ENCODE measurements around the gene TPRX1. TPM values are rescaled to one million over a fixed set of nuclear protein-coding genes. Genes with fewer than 3 reads are reported as not detected.

TPRX1 gene
- total and polyA plus RNA-seq, 8 donors, result not detected

GRCh38 chr19:47762615-47763308 is 41.6 kb downstream of the TPRX1 start:
- Histone ChIP-seq H3K4me3 (no peak overlapping the region), H3K4me1 (no peaks in the 10 kb centered on the region), H3K36me3 (peaks cover 0 to 29% of the 10 kb centered on the region in 2 donors), H3K9me3 (no peaks in the 10 kb centered on the region), H3K27me3 (no peaks in the 10 kb centered on the region), H3K27ac (no peak overlapping the region)
- TF ChIP-seq, protein P1, sequence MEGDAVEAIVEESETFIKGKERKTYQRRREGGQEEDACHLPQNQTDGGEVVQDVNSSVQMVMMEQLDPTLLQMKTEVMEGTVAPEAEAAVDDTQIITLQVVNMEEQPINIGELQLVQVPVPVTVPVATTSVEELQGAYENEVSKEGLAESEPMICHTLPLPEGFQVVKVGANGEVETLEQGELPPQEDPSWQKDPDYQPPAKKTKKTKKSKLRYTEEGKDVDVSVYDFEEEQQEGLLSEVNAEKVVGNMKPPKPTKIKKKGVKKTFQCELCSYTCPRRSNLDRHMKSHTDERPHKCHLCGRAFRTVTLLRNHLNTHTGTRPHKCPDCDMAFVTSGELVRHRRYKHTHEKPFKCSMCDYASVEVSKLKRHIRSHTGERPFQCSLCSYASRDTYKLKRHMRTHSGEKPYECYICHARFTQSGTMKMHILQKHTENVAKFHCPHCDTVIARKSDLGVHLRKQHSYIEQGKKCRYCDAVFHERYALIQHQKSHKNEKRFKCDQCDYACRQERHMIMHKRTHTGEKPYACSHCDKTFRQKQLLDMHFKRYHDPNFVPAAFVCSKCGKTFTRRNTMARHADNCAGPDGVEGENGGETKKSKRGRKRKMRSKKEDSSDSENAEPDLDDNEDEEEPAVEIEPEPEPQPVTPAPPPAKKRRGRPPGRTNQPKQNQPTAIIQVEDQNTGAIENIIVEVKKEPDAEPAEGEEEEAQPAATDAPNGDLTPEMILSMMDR (IDR thresholded peaks at IDR 0.05), result no peak
- DNase-seq (peak in 1 of 4 donors; percentile 36), ATAC-seq (no peak)
- intact Hi-C loops (cut with DNase I), result no loop called here

GRCh38 chr19:47762151-47762550 is 42.2 kb downstream of the TPRX1 start:
- no peak for ATAC-seq
- H3K36me3 ChIP-seq, result peaks cover 0 to 35% of the 10 kb centered on the region in 2 donors
- TF ChIP-seq, protein P1 (IDR thresholded peaks at IDR 0.05), result no peak
- no peak overlapping the region for H3K4me3 ChIP-seq
- DNase-seq, result no peak
- no peaks in the 10 kb centered on the region for H3K27me3 ChIP-seq
- no peak overlapping the region for H3K27ac ChIP-seq
- intact Hi-C loops (cut with DNase I), result no loop called here
- H3K4me1 ChIP-seq, result no peaks in the 10 kb centered on the region
- H3K9me3 ChIP-seq, result no peaks in the 10 kb centered on the region

DNA sequence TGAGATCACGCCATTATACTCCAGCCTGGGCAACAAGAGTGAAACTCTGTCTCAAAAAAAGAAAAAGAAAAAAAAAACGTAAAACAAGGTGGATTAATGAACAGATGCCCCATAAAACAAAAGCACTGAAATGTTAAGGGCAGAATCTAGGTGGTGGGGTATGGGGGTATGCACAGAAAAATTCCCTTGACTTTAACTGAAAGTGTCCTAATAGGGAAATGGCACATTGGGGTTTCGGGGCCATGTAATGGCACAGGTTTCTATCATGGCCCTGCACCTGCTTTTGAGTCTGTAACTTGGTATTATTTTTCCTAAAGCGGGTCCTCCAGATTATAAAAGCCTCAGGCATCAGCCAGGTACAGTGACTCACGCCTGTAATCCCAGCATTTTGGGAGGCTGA is 42.8 kb downstream of the TPRX1 start:
- H3K27ac ChIP-seq, result no peak overlapping the region
- no peak overlapping the region for H3K4me3 ChIP-seq
- TF ChIP-seq, protein P1 (IDR thresholded peaks at IDR 0.05), result no peak
- H3K36me3 ChIP-seq, result peaks cover 0 to 41% of the 10 kb centered on the region in 2 donors
- no peak for DNase-seq
- ATAC-seq, result no peak
- H3K9me3 ChIP-seq, result no peaks in the 10 kb centered on the region
- intact Hi-C loops (cut with DNase I), result no loop called here
- H3K4me1 ChIP-seq, result no peaks in the 10 kb centered on the region
- H3K27me3 ChIP-seq, result no peaks in the 10 kb centered on the region

- intact Hi-C loops (cut with DNase I), result no loop called here
Measured at GRCh38 chr19:47760632-47760999, 43.7 kb downstream of the TPRX1 start.

DNA sequence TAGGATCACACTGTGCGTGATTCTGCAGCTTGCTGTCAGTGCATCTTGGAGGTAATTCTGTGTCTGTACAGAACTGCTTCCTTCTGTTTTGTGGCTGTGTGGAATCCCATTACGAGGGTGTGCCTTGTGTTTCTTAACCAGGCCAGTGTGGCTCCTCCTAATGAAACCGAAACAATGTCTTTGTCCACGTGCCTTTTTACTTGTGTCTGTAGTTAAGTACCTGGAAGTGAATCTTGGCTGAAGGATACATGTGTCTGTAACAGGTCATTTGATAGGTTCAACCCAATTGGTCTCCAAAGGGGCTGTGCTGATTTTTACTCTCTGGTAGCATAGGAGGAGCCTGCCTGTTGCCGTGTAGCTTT is 45.9 kb downstream of the TPRX1 start:
- no peaks in the 10 kb centered on the region for H3K9me3 ChIP-seq
- no peak for ATAC-seq
- no peak overlapping the region for H3K4me3 ChIP-seq
- H3K27ac ChIP-seq, result no peak overlapping the region
- peaks cover 0 to 72% of the 10 kb centered on the region in 2 donors for H3K36me3 ChIP-seq
- DNase-seq, result no peak
- intact Hi-C loops (cut with DNase I), result no loop called here
- no peaks in the 10 kb centered on the region for H3K27me3 ChIP-seq
- TF ChIP-seq, protein P1 (IDR thresholded peaks at IDR 0.05), result no peak
- H3K4me1 ChIP-seq, result no peaks in the 10 kb centered on the region

More at GRCh38 chr19:47760632-47760999, 43.7 kb downstream of the TPRX1 start:
- no peaks in the 10 kb centered on the region for H3K27me3 ChIP-seq
- no peaks in the 10 kb centered on the region for H3K9me3 ChIP-seq
- H3K36me3 ChIP-seq, result peaks cover 0 to 50% of the 10 kb centered on the region in 2 donors
- H3K4me3 ChIP-seq, result no peak overlapping the region
- H3K27ac ChIP-seq, result no peak overlapping the region
- TF ChIP-seq, protein P1 (IDR thresholded peaks at IDR 0.05), result no peak
- ATAC-seq (no peak), DNase-seq (no peak)
- no peaks in the 10 kb centered on the region for H3K4me1 ChIP-seq
